ENCODE data around the gene TBK1.

TBK1 gene

DNA sequence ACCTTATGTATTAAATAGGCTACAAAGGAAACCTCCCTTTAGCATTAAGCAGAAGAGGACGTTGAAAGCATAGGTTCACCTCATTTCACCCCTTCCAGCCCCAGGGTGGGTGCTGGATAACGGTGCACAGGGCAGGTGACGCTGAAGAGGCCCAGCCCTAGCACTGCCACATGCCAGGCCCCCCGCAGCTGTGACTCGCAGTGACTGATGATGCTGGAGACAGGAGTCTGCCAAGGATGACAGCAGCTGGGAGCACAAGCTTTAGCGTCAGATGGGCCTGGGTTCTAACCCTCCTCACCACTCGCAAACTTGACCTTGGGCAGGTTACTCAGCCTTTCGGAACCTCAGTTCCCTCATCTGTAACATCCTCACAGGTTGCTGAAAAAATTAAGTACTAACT lies 76.7 kb downstream of the TBK1 start:
- no peak for DNase-seq
- H3K9ac ChIP-seq (ENCODE audit: low read length) = no peak overlapping the region
- H3K36me3 ChIP-seq (replicated peaks; ENCODE audit: insufficient read depth, low read length) = no peaks in the 10 kb centered on the region
- H3K9me2 ChIP-seq (replicated peaks; ENCODE audit: insufficient read depth, low read length) = no peaks in the 10 kb centered on the region
- no peaks in the 10 kb centered on the region for H4K20me1 ChIP-seq (ENCODE audit: insufficient read depth, low read length)
- no peak overlapping the region for H2AFZ ChIP-seq (ENCODE audit: low read length)
- no peaks in the 10 kb centered on the region; the same call in 1 of the 2 replicates for H3F3A ChIP-seq (ENCODE audit: insufficient read depth, low read length)
- no peaks in the 10 kb centered on the region for H3K9me3 ChIP-seq (replicated peaks; ENCODE audit: insufficient read depth, low read length)
- TF ChIP-seq, protein P1, sequence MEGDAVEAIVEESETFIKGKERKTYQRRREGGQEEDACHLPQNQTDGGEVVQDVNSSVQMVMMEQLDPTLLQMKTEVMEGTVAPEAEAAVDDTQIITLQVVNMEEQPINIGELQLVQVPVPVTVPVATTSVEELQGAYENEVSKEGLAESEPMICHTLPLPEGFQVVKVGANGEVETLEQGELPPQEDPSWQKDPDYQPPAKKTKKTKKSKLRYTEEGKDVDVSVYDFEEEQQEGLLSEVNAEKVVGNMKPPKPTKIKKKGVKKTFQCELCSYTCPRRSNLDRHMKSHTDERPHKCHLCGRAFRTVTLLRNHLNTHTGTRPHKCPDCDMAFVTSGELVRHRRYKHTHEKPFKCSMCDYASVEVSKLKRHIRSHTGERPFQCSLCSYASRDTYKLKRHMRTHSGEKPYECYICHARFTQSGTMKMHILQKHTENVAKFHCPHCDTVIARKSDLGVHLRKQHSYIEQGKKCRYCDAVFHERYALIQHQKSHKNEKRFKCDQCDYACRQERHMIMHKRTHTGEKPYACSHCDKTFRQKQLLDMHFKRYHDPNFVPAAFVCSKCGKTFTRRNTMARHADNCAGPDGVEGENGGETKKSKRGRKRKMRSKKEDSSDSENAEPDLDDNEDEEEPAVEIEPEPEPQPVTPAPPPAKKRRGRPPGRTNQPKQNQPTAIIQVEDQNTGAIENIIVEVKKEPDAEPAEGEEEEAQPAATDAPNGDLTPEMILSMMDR (IDR thresholded peaks at IDR 0.05; ENCODE audit: low read length) = no peak
- TF ChIP-seq EZH2phosphoT487 (IDR thresholded peaks at IDR 0.05; ENCODE audit: low read length) = no peak
- no peak for TF ChIP-seq EZH2 (optimal IDR thresholded peaks at IDR 0.05; ENCODE audit: low read depth, low read length)
- no peak overlapping the region for H3K4me2 ChIP-seq (ENCODE audit: low read depth, low read length)
- H3K27ac ChIP-seq (ENCODE audit: low read length) = no peak overlapping the region
- H3K27me3 ChIP-seq (replicated peaks; ENCODE audit: insufficient read depth, low read length) = no peaks in the 10 kb centered on the region
- H3K4me3 ChIP-seq (ENCODE audit: low read length) = no peak overlapping the region
- H3K4me1 ChIP-seq (ENCODE audit: low read length) = no peaks in the 10 kb centered on the region
- H3K79me2 ChIP-seq (ENCODE audit: low read length) = no peaks in the 10 kb centered on the region

GRCh38 chr12:64530566-64530965 lies 78.6 kb downstream of the TBK1 start:
- Histone ChIP-seq H3K79me2 (ENCODE audit: low read length) (no peaks in the 10 kb centered on the region), H3K4me3 (ENCODE audit: low read length) (no peak overlapping the region), H3K27me3 (replicated peaks; ENCODE audit: insufficient read depth, low read length) (no peaks in the 10 kb centered on the region), H3K4me1 (ENCODE audit: low read length) (no peaks in the 10 kb centered on the region), H3K9me3 (replicated peaks; ENCODE audit: insufficient read depth, low read length) (no peaks in the 10 kb centered on the region), H3K9ac (ENCODE audit: low read length) (no peak overlapping the region), H3K9me2 (replicated peaks; ENCODE audit: insufficient read depth, low read length) (no peaks in the 10 kb centered on the region), H3K27ac (ENCODE audit: low read length) (no peak overlapping the region), H3F3A (ENCODE audit: insufficient read depth, low read length) (no peaks in the 10 kb centered on the region; the same call in 1 of the 2 replicates), H3K4me2 (ENCODE audit: low read depth, low read length) (no peak overlapping the region), H2AFZ (ENCODE audit: low read length) (no peak overlapping the region), H4K20me1 (ENCODE audit: insufficient read depth, low read length) (no peaks in the 10 kb centered on the region), H3K36me3 (replicated peaks; ENCODE audit: insufficient read depth, low read length) (no peaks in the 10 kb centered on the region)
- TF ChIP-seq, protein P1 (IDR thresholded peaks at IDR 0.05; ENCODE audit: low read length) = no peak
- TF ChIP-seq EZH2 (optimal IDR thresholded peaks at IDR 0.05; ENCODE audit: low read depth, low read length) (no peak), EZH2phosphoT487 (IDR thresholded peaks at IDR 0.05; ENCODE audit: low read length) (no peak)
- no peak for DNase-seq

DNA sequence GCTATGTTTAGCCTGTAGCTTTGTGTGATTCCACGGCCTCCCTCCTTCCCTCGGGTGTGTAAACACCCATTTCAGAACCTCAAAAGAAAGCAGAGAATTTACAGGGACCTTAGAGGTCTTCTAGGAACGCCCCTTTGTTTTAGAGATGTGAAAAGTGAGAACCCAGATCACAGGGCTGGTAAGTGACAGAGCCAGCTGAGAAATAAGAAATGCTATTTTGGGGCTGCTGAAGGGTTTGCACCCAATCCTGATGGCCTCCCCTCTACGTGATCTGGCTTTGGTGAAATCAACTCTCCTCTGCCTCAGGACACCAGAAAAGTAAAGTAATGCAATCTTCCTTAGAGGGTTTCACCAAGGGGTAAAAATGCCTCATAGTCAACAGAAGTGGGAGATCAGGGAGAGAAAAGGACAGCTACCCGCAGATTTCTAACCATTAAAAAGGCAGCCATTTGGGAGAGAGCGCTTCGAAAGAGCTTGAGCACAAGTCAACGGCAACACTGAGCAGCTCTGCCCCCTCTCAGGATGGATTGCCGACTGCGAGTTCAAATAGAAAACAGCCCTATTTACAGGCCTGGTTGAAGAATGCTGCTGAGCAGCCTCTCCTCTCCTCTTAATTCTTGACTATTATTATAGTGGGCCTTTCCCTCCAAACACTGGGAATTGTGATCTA lies 79.9 kb downstream of the TBK1 start:
- Histone ChIP-seq H3K27ac (ENCODE audit: low read length) (no peak overlapping the region), H3K36me3 (replicated peaks; ENCODE audit: insufficient read depth, low read length) (no peaks in the 10 kb centered on the region), H3F3A (ENCODE audit: insufficient read depth, low read length) (no peaks in the 10 kb centered on the region; the same call in 1 of the 2 replicates), H3K4me1 (ENCODE audit: low read length) (no peaks in the 10 kb centered on the region), H3K27me3 (replicated peaks; ENCODE audit: insufficient read depth, low read length) (no peaks in the 10 kb centered on the region), H2AFZ (ENCODE audit: low read length) (no peak overlapping the region), H3K9ac (ENCODE audit: low read length) (no peak overlapping the region), H4K20me1 (ENCODE audit: insufficient read depth, low read length) (no peaks in the 10 kb centered on the region), H3K4me2 (ENCODE audit: low read depth, low read length) (no peak overlapping the region), H3K9me3 (replicated peaks; ENCODE audit: insufficient read depth, low read length) (no peaks in the 10 kb centered on the region), H3K9me2 (replicated peaks; ENCODE audit: insufficient read depth, low read length) (no peaks in the 10 kb centered on the region), H3K4me3 (ENCODE audit: low read length) (no peak overlapping the region), H3K79me2 (ENCODE audit: low read length) (no peaks in the 10 kb centered on the region)
- no peak for DNase-seq
- TF ChIP-seq, protein P1 (IDR thresholded peaks at IDR 0.05; ENCODE audit: low read length) = no peak
- no peak for TF ChIP-seq EZH2phosphoT487 (IDR thresholded peaks at IDR 0.05; ENCODE audit: low read length)
- no peak for TF ChIP-seq EZH2 (optimal IDR thresholded peaks at IDR 0.05; ENCODE audit: low read depth, low read length)
